ENCODE data around the gene OARD1.

OARD1 gene

DNA sequence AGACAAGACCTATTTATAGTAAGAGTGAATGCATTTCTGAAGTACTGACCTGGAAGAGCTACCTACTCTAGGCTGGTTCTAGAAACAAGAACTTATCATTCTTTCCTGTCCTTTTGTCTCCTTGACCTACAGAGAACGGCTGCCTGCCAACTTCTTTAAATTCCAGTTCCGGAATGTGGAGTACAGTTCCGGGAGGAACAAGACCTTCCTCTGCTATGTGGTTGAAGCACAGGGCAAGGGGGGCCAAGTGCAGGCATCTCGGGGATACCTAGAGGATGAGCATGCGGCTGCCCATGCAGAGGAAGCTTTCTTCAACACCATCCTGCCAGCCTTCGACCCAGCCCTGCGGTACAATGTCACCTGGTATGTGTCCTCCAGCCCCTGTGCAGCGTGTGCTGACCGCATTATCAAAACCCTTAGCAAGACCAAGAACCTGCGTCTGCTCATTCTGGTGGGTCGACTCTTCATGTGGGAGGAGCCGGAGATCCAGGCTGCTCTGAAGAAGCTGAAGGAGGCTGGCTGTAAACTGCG is 10.9 kb downstream of the OARD1 start:
- Histone ChIP-seq H2AFZ (ENCODE audit: low read length) (no peak overlapping the region), H3K36me3 (ENCODE audit: insufficient read depth, low read length) (no peaks in the 10 kb centered on the region; the same call in 1 of the 2 replicates), H3K9me2 (replicated peaks; ENCODE audit: low read depth, low read length) (no peaks in the 10 kb centered on the region), H3K27me3 (ENCODE audit: insufficient read depth, low read length, poor library complexity, severe bottlenecking) (no peaks in the 10 kb centered on the region), H3K4me3 (ENCODE audit: low read length, poor library complexity, severe bottlenecking) (no peak overlapping the region), H3F3A (ENCODE audit: low read depth) (no peaks in the 10 kb centered on the region), H3K4me2 (ENCODE audit: low read depth, low read length, poor library complexity, severe bottlenecking) (no peak overlapping the region), H3K79me2 (ENCODE audit: insufficient read depth, low read length) (0 out of 2 replicates have a peak, but pooled peaks cover 7% of the 10 kb centered on the region), H3K9me3 (ENCODE audit: insufficient read depth, low read depth, low read length) (no peaks in the 10 kb centered on the region), H4K20me1 (ENCODE audit: insufficient read depth, low read length, poor library complexity, severe bottlenecking) (no peaks in the 10 kb centered on the region), H3K9ac (ENCODE audit: low read depth, low read length, poor library complexity, severe bottlenecking) (no peak overlapping the region), H3K4me1 (ENCODE audit: insufficient read depth, low read length, poor library complexity, severe bottlenecking) (peaks cover 12% of the 10 kb centered on the region)
- TF ChIP-seq CTCF (conservative IDR thresholded peaks at IDR 0.05; ENCODE audit: low read length), result no peak
- no peak for TF ChIP-seq EZH2phosphoT487 (IDR thresholded peaks at IDR 0.05; ENCODE audit: borderline replicate concordance)

DNA sequence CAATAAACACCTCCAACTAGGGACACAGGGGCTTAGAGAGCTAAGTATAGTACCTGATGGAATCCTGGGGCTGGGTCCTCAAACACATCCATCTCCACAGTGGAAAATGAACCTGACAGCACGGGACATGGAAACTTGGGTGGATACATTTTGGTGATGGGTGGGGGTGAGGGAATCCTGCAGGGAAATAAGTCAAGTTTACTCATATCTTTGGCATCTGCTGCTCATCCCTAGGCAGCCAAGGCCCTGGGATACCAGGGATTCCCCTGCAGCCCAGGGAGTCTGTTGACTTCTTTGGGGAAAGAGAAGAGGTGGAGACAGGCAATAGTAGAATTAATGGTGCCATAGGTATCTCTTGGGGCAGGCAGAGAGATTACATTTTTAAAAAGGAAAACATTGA is 12.6 kb downstream of the OARD1 start:
- H3K9me2 ChIP-seq (replicated peaks; ENCODE audit: low read depth, low read length), result no peaks in the 10 kb centered on the region
- no peaks in the 10 kb centered on the region for H3K79me2 ChIP-seq (ENCODE audit: insufficient read depth, low read length)
- H3K27me3 ChIP-seq (ENCODE audit: insufficient read depth, low read length, poor library complexity, severe bottlenecking), result no peaks in the 10 kb centered on the region
- H3K9ac ChIP-seq (ENCODE audit: low read depth, low read length, poor library complexity, severe bottlenecking), result no peak overlapping the region
- no peaks in the 10 kb centered on the region; the same call in 1 of the 2 replicates for H3K36me3 ChIP-seq (ENCODE audit: insufficient read depth, low read length)
- no peak overlapping the region for H3K4me2 ChIP-seq (ENCODE audit: low read depth, low read length, poor library complexity, severe bottlenecking)
- no peak overlapping the region for H2AFZ ChIP-seq (ENCODE audit: low read length)
- no peaks in the 10 kb centered on the region for H3F3A ChIP-seq (ENCODE audit: low read depth)
- no peaks in the 10 kb centered on the region for H3K9me3 ChIP-seq (ENCODE audit: insufficient read depth, low read depth, low read length)
- no peaks in the 10 kb centered on the region for H4K20me1 ChIP-seq (ENCODE audit: insufficient read depth, low read length, poor library complexity, severe bottlenecking)
- no peak overlapping the region for H3K4me3 ChIP-seq (ENCODE audit: low read length, poor library complexity, severe bottlenecking)
- H3K4me1 ChIP-seq (ENCODE audit: insufficient read depth, low read length, poor library complexity, severe bottlenecking), result peaks cover 25% of the 10 kb centered on the region
- TF ChIP-seq CTCF (conservative IDR thresholded peaks at IDR 0.05; ENCODE audit: low read length) (no peak), EZH2phosphoT487 (IDR thresholded peaks at IDR 0.05; ENCODE audit: borderline replicate concordance) (no peak)

- H3K9me3 ChIP-seq (ENCODE audit: insufficient read depth, low read depth, low read length), result no peaks in the 10 kb centered on the region
- H4K20me1 ChIP-seq (ENCODE audit: insufficient read depth, low read length, poor library complexity, severe bottlenecking), result no peaks in the 10 kb centered on the region
- TF ChIP-seq EZH2phosphoT487 (IDR thresholded peaks at IDR 0.05; ENCODE audit: borderline replicate concordance), result no peak
- TF ChIP-seq CTCF (conservative IDR thresholded peaks at IDR 0.05; ENCODE audit: low read length), result no peak
- no peak overlapping the region for H3K9ac ChIP-seq (ENCODE audit: low read depth, low read length, poor library complexity, severe bottlenecking)
- H3K79me2 ChIP-seq (ENCODE audit: insufficient read depth, low read length), result no peaks in the 10 kb centered on the region
- H3K27me3 ChIP-seq (ENCODE audit: insufficient read depth, low read length, poor library complexity, severe bottlenecking), result no peaks in the 10 kb centered on the region
- H3K4me2 ChIP-seq (ENCODE audit: low read depth, low read length, poor library complexity, severe bottlenecking), result no peak overlapping the region
- H3K36me3 ChIP-seq (ENCODE audit: insufficient read depth, low read length), result no peaks in the 10 kb centered on the region; the same call in 1 of the 2 replicates
- H3F3A ChIP-seq (ENCODE audit: low read depth), result no peaks in the 10 kb centered on the region
- H3K4me1 ChIP-seq (ENCODE audit: insufficient read depth, low read length, poor library complexity, severe bottlenecking), result peaks cover 26% of the 10 kb centered on the region
- H2AFZ ChIP-seq (ENCODE audit: low read length), result peak overlapping the region; percentile 63; the same call in 1 of the 2 replicates
- H3K4me3 ChIP-seq (ENCODE audit: low read length, poor library complexity, severe bottlenecking), result no peak overlapping the region
- no peaks in the 10 kb centered on the region for H3K9me2 ChIP-seq (replicated peaks; ENCODE audit: low read depth, low read length)
These were observed 13.4 kb downstream of the OARD1 start for GRCh38 chr6:41058783-41059181.

All from Loucy (cell line).